Activated CD4-positive, alpha-beta T cell treated with anti-CD3 and anti-CD28 coated beads, Interleukin-2, amount 50 U/mL, for 1 hour (primary cell): ENCODE data around the gene HESX1.
A peak's percentile ranks its signal among the peaks of the same experiment; 100 is the strongest.

Source experiments
- DNase-seq: peaks from one replicate; pipeline ENCODE4 v3.0.0-alpha.2; 2020

The HESX1 gene

DNA sequence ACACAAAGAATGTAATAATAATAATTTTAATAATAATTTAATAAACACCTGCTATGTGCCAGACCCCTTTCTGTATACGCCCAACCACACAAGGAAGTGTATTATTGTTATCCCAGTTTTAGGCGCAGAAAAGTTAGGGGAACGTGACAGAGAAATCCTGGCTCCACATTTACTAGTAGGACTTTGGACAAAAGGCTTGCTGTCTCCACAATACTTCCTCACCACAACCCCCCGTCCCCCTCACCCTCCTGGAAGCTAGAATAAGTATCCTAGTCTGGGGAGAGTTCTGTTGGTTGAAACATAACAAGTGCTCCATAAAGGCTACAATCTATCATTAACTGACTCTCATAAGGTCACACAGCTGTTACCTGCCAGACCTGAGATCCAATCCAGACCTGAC is 34.1 kb downstream of the HESX1 start:
- no peak for DNase-seq

- peak; percentile 35 for DNase-seq
Observed at GRCh38 chr3:57164657-57165573, 34.9 kb downstream of the HESX1 start, which contains the start of gene IL17RD. Gene IL17RD, minus strand, starts transcription at chr3:57165353. Its CDS starts 67 bp downstream, at chr3:57165286.

DNA sequence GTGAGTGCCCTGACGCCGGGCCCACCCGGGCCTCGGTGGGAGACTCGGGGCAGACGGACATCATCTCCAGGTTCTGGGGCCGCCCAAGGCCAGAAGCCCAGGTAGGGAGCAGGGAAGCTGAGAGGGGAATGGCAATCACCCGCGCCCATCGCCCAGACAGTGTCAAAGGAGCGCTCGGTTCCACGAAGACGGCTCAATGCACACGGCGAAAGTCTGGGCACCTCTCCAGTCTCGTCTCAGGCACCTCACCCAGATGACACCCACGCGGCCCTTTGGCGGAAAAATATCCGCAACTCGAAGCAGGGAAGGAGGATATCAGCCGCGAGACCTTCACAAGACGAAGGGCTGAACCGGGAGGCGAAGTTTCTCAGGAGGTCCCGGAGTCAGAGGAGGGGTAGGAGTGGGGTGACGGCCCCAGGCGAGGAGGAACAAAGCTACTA is 35.5 kb downstream of the HESX1 start:
- peak; percentile 4 for DNase-seq

- DNase-seq, result no peak
Observed at GRCh38 chr3:57163751-57164150, 36.0 kb downstream of the HESX1 start.

- no peak for DNase-seq
Observed at GRCh38 chr3:57161915-57162314, 37.9 kb downstream of the HESX1 start.

- no peak for DNase-seq
Observed at GRCh38 chr3:57160765-57161538, 38.8 kb downstream of the HESX1 start.

- DNase-seq, result no peak
Observed at GRCh38 chr3:57160076-57160764, 39.6 kb downstream of the HESX1 start.

DNA sequence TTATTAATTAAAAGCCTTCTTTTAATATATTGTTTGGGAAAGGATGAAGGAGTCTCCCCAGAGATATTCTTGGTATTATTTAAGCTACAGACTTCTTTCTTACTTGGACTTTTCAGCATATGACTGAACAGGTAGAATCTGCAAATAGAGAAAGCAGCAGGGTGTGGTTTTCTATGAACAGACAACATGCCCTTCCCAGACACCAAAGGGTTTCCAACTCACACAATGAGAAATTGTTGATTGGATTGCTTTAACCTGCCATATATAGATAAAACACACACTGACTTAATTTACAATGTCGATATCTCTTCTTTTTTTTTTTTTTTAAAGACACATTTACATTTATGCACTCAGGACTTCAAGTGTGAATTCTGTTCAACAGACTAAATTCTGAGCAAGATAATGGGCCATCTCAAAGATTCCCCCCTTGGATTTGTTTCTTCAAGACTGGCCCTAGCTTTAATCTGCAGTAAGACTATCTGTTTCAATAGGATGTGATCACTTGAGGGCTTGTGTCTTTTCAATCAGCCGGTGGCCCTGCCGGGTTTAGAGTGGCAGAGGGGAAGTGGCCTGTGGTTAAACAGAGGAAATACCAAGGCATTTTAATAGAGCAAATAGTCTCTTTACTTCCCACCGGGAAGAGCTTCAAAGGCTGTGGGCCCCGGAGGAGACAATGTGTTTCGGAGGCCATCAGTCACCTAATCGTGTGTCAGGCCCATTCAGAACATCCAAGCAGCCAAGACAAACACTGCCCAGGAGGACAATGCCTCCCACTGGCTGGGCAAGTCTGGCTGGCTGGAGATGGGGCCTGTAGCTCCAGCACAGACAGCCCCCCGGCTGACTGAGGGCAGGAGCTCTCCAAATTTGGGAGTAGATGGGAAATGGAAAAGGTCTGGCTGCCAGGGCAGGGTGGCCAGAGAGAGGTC is 40.7 kb downstream of the HESX1 start:
- DNase-seq, result no peak

GRCh38 chr3:57158325-57158724 is 41.5 kb downstream of the HESX1 start:
- no peak for DNase-seq

DNA sequence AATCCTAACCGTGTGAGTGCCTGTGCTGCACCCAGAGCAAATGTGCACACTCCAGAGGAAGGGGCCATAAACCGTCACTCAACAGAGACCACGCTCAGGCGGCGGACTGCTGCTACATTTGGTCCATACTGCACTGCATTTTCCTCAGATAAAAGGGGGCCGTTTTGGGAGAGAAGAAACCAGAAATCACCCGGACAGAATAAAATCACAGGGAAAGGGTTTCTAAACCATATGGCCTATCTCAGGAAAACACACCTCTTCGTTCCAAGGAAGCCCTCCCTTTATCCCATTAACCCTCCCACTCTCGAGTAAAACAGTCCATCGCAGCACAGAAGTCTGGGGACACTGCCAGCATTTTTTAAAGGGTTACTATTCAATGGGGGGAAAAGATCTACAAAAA is 42.2 kb downstream of the HESX1 start:
- DNase-seq, result no peak

GRCh38 chr3:57155310-57155643 is 44.5 kb downstream of the HESX1 start:
- no peak for DNase-seq

GRCh38 chr3:57154470-57155309 is 45.1 kb downstream of the HESX1 start:
- DNase-seq, result no peak

- no peak for DNase-seq
Observed at GRCh38 chr3:57152151-57153143, 47.3 kb downstream of the HESX1 start.

GRCh38 chr3:57151749-57152148 is 48.0 kb downstream of the HESX1 start:
- no peak for DNase-seq

GRCh38 chr3:57151021-57151449 is 48.7 kb downstream of the HESX1 start:
- DNase-seq, result no peak

- DNase-seq, result no peak
Observed at GRCh38 chr3:57150113-57150581, 49.6 kb downstream of the HESX1 start.
